Suprapubic skin (tissue), 4 donors: Measurements from ENCODE around the gene C2orf68.

ENCODE experiments used
- CTCF ChIP-seq, 2 donors: fragments of 200-600 bp in 1 of 2; fragments of 450-650 bp in 1 of 2; sonication (generic) in 1 of 2; IDR thresholded peaks; one replicate each; pipeline ENCODE4 v1.5.1; 2016 to 2019; ENCODE audit warnings: antibody characterized with exemption in 2 of 2, mild to moderate bottlenecking in 1 of 2, moderate library complexity in 1 of 2
- EP300 ChIP-seq: sonication (generic); formaldehyde crosslinking; IDR thresholded peaks from one replicate; pipeline ENCODE4 v1.6.1; 2017; ENCODE audit warnings: antibody characterized with exemption
- POLR2A ChIP-seq, 2 donors: fragments of 450-650 bp; IDR thresholded peaks; one replicate each; pipeline ENCODE4 v1.6.1; 2017; ENCODE audit warnings: antibody characterized with exemption in 2 of 2, mild to moderate bottlenecking in 2 of 2, moderate library complexity in 2 of 2
- POLR2AphosphoS5 ChIP-seq, 3 donors: sonication (generic); formaldehyde crosslinking; IDR thresholded peaks; one replicate each; pipeline ENCODE4 v1.6.1; 2017; ENCODE audit warnings: antibody characterized with exemption in 3 of 3

GRCh38 chr2:85649201-85650190, 37.6 kb upstream of the C2orf68 start:
- TF ChIP-seq CTCF (IDR thresholded peaks at IDR 0.05) (no peak), POLR2A (IDR thresholded peaks at IDR 0.05) (no peak), POLR2AphosphoS5 (IDR thresholded peaks at IDR 0.05) (no peak), EP300 (no peak)
